GM23338 (cell line): Measurements from ENCODE around the gene PCTP.

Experiments
- CREB1 ChIP-seq: fragments of 250-450 bp; sonication (Bioruptor Pico); IDR thresholded peaks from 2 replicates; pipeline ENCODE4 v1.5.0; 2020; ENCODE audit warnings: low read depth, mild to moderate bottlenecking, moderate library complexity
- EZH2 ChIP-seq: fragments of 200-600 bp; sonication (generic); IDR thresholded peaks from one replicate; pipeline ENCODE4 v1.8.0; 2017; ENCODE audit warnings: antibody characterized with exemption, mild to moderate bottlenecking, low read depth; ENCODE audit not compliant: unreplicated experiment
- EZH2phosphoT487 ChIP-seq: fragments of 200-600 bp; sonication (generic); IDR thresholded peaks from one replicate; pipeline ENCODE4 v1.8.1; 2018; ENCODE audit warnings: antibody characterized with exemption; ENCODE audit not compliant: unreplicated experiment
- POLR2AphosphoS5 ChIP-seq: IDR thresholded peaks from 2 replicates; pipeline ENCODE4 v1.6.1; 2016; ENCODE audit warnings: antibody characterized with exemption, low read depth
- STAT1 ChIP-seq: IDR thresholded peaks from one replicate; pipeline ENCODE4 v1.6.1; 2016; ENCODE audit warnings: antibody characterized with exemption; ENCODE audit not compliant: unreplicated experiment
- ZNF114 ChIP-seq: fragments of 250-450 bp; sonication (Bioruptor Pico); IDR thresholded peaks from 2 replicates; pipeline ENCODE4 v1.5.0; 2020; ENCODE audit warnings: mild to moderate bottlenecking, moderate library complexity
- ZNF331 ChIP-seq: fragments of 250-450 bp; sonication (Bioruptor Pico); IDR thresholded peaks from 2 replicates; pipeline ENCODE4 v1.5.0; 2020; ENCODE audit warnings: low read depth, mild to moderate bottlenecking, moderate library complexity
- TF ChIP-seq, protein P1 (sequence below), 2 experiments: fragments of 200-600 bp in 1 of 2; sonication (generic) in 1 of 2; conservative IDR thresholded peaks; 2 replicates each; pipeline versions ENCODE4 v1.5.1 to v1.6.1; 2016 to 2017; ENCODE audit warnings: antibody characterized with exemption in 2 of 2, low read depth in 2 of 2, mild to moderate bottlenecking in 2 of 2, moderate library complexity in 1 of 2
- TF ChIP-seq, protein P2 (sequence below): IDR thresholded peaks from one replicate; pipeline ENCODE4 v1.6.1; 2018; ENCODE audit warnings: antibody characterized with exemption; ENCODE audit not compliant: unreplicated experiment

DNA sequence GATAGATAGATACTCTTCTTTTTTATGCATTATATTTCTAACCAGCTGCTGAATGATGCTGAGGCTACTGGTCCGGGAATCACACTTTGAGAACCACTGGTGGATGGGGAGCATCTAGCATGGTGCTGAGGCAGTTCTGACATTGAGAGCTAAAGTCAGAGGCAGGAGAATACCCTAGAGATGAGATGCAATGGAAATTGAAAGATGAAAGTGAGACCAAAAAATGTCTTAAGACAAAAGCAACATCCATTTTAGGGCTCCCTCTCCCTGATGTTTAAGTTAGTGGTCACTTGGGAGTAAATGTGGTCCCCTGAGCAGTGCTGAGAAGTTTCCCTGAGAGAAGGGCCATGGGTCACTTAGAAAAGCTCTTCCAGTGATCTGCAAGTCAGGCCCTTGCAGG lies 6.8 kb downstream of the PCTP start:
- TF ChIP-seq, protein P1, sequence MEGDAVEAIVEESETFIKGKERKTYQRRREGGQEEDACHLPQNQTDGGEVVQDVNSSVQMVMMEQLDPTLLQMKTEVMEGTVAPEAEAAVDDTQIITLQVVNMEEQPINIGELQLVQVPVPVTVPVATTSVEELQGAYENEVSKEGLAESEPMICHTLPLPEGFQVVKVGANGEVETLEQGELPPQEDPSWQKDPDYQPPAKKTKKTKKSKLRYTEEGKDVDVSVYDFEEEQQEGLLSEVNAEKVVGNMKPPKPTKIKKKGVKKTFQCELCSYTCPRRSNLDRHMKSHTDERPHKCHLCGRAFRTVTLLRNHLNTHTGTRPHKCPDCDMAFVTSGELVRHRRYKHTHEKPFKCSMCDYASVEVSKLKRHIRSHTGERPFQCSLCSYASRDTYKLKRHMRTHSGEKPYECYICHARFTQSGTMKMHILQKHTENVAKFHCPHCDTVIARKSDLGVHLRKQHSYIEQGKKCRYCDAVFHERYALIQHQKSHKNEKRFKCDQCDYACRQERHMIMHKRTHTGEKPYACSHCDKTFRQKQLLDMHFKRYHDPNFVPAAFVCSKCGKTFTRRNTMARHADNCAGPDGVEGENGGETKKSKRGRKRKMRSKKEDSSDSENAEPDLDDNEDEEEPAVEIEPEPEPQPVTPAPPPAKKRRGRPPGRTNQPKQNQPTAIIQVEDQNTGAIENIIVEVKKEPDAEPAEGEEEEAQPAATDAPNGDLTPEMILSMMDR (conservative IDR thresholded peaks at IDR 0.05; ENCODE audit: low read depth in 2 of 2), result no peak
- no peak for TF ChIP-seq EZH2
- no peak for TF ChIP-seq ZNF331 (CRISPR knock-in tag)
- no peak for TF ChIP-seq CREB1
- TF ChIP-seq, protein P2, sequence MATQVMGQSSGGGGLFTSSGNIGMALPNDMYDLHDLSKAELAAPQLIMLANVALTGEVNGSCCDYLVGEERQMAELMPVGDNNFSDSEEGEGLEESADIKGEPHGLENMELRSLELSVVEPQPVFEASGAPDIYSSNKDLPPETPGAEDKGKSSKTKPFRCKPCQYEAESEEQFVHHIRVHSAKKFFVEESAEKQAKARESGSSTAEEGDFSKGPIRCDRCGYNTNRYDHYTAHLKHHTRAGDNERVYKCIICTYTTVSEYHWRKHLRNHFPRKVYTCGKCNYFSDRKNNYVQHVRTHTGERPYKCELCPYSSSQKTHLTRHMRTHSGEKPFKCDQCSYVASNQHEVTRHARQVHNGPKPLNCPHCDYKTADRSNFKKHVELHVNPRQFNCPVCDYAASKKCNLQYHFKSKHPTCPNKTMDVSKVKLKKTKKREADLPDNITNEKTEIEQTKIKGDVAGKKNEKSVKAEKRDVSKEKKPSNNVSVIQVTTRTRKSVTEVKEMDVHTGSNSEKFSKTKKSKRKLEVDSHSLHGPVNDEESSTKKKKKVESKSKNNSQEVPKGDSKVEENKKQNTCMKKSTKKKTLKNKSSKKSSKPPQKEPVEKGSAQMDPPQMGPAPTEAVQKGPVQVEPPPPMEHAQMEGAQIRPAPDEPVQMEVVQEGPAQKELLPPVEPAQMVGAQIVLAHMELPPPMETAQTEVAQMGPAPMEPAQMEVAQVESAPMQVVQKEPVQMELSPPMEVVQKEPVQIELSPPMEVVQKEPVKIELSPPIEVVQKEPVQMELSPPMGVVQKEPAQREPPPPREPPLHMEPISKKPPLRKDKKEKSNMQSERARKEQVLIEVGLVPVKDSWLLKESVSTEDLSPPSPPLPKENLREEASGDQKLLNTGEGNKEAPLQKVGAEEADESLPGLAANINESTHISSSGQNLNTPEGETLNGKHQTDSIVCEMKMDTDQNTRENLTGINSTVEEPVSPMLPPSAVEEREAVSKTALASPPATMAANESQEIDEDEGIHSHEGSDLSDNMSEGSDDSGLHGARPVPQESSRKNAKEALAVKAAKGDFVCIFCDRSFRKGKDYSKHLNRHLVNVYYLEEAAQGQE, result no peak
- no peak for TF ChIP-seq STAT1
- TF ChIP-seq POLR2AphosphoS5, result no peak
- no peak for TF ChIP-seq ZNF114 (CRISPR knock-in tag)
- TF ChIP-seq EZH2phosphoT487, result no peak
